ENCODE results near the gene PAXX.
"Not testable (repeated sequence)": the region's sequence is repeated elsewhere in the genome, so short reads cannot be mapped to it uniquely, and the experiment has no call there.

Gene PAXX

GRCh38 chr9:137031904-137032640 lies 39.9 kb downstream of the PAXX start, which contains the start of gene FUT7:
FUT7 (minus strand) TSS chr9:137032088; CDS start chr9:137031991, 97 bp downstream.
- H3K27me3 ChIP-seq (ENCODE audit: control insufficient read depth, insufficient read depth, low read length): peaks cover 24% of the 10 kb centered on the region
- no peak within 1 kb of the TSS for H3K27ac ChIP-seq (ENCODE audit: low read depth, low read length)
- H3K4me3 ChIP-seq (ENCODE audit: low read depth, low read length): no peak within 1 kb of the TSS
- H3K9me3 ChIP-seq (ENCODE audit: control insufficient read depth, insufficient read depth, low read depth, low read length): no peaks in the 10 kb centered on the region
- no peaks in the 10 kb centered on the region for H3K36me3 ChIP-seq (ENCODE audit: control insufficient read depth, insufficient read depth, low read length)
- H3K4me1 ChIP-seq (ENCODE audit: control insufficient read depth, insufficient read depth, low read length): peaks cover 5% of the 10 kb centered on the region; the same call in 1 of the 2 replicates
- H3K9ac ChIP-seq (ENCODE audit: low read length): no peak within 1 kb of the TSS

GRCh38 chr9:137032858-137033257 lies 40.6 kb downstream of the PAXX start:
- Histone ChIP-seq H3K27me3 (ENCODE audit: control insufficient read depth, insufficient read depth, low read length) (peaks cover 17% of the 10 kb centered on the region), H3K27ac (ENCODE audit: low read depth, low read length) (no peak overlapping the region), H3K4me3 (ENCODE audit: low read depth, low read length) (no peak overlapping the region), H3K9ac (ENCODE audit: low read length) (no peak overlapping the region), H3K9me3 (ENCODE audit: control insufficient read depth, insufficient read depth, low read depth, low read length) (no peaks in the 10 kb centered on the region), H3K4me1 (ENCODE audit: control insufficient read depth, insufficient read depth, low read length) (peaks cover 5% of the 10 kb centered on the region; the same call in 1 of the 2 replicates), H3K36me3 (ENCODE audit: control insufficient read depth, insufficient read depth, low read length) (no peaks in the 10 kb centered on the region; the same call in 1 of the 2 replicates)

DNA sequence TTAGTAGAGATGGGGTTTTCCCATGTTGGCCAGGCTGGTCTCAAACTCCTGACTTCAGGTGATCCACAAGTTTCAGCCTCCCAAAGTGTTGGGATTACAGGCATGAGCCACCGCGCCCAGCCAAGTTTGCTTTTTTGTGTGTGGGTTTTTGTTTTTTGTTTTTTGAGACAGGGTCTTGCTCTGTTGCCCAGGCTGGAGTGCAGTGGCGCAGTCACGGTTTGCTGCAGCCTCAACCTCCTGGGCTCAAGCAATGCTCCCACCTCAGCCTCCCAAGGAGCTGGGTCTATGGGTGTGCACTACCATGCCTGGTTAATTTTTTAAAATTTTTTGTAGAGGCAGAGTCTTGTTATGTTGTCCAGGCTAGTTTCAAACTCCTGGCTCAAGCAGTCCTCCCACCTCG lies 41.3 kb downstream of the PAXX start:
- not testable (repeated sequence) for H3K9me3 ChIP-seq (ENCODE audit: control insufficient read depth, insufficient read depth, low read depth, low read length); H3K9ac ChIP-seq (ENCODE audit: low read length); H3K36me3 ChIP-seq (ENCODE audit: control insufficient read depth, insufficient read depth, low read length); H3K27ac ChIP-seq (ENCODE audit: low read depth, low read length); H3K4me1 ChIP-seq (ENCODE audit: control insufficient read depth, insufficient read depth, low read length); H3K4me3 ChIP-seq (ENCODE audit: low read depth, low read length)
- peaks cover 15% of the 10 kb centered on the region for H3K27me3 ChIP-seq (ENCODE audit: control insufficient read depth, insufficient read depth, low read length)

DNA sequence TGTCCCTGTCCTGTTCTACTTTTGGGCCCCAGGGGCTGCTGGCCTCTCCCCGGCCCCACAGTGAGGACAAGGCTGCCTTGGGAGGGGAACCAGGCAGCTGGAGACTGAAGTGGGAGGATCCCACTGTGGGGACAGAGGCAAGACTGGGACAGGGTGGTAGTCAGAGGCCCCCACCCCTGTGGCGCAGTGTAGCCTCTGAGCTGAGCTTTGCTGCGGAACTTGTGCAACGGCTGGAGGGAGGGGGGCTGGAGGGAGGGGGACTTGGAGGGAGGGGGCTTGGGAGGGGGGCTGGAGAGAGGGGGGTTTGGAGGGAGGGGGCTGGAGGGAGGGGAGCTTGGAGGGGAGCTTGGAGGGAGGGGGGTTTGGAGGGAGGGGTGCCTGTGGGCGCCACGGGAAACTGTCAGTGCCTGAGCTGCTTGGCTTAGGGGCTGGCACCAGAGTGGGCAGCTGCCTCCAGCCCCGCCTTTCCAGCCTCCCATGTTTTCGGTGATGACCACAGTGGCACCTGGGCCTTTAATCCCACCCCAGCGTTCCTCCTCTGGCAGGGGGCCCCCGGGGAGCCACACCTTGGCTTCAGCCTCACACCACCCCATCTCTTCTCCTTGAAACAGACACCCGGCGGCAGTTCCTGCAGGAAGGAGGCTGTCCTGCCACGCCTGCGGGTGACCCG lies 42.0 kb downstream of the PAXX start:
- H3K9me3 ChIP-seq (ENCODE audit: control insufficient read depth, insufficient read depth, low read depth, low read length): no peaks in the 10 kb centered on the region
- H3K36me3 ChIP-seq (ENCODE audit: control insufficient read depth, insufficient read depth, low read length): peaks cover 6% of the 10 kb centered on the region; the same call in 1 of the 2 replicates
- H3K27me3 ChIP-seq (ENCODE audit: control insufficient read depth, insufficient read depth, low read length): peaks cover 8% of the 10 kb centered on the region
- H3K4me3 ChIP-seq (ENCODE audit: low read depth, low read length): no peak overlapping the region
- no peak overlapping the region for H3K9ac ChIP-seq (ENCODE audit: low read length)
- peaks cover under 1% of the 10 kb centered on the region; the same call in 1 of the 2 replicates for H3K4me1 ChIP-seq (ENCODE audit: control insufficient read depth, insufficient read depth, low read length)
- H3K27ac ChIP-seq (ENCODE audit: low read depth, low read length): no peak overlapping the region

- no peak overlapping the region for H3K9ac ChIP-seq (ENCODE audit: low read length)
- H3K4me3 ChIP-seq (ENCODE audit: low read depth, low read length): no peak overlapping the region
- H3K4me1 ChIP-seq (ENCODE audit: control insufficient read depth, insufficient read depth, low read length): no peaks in the 10 kb centered on the region
- H3K27me3 ChIP-seq (ENCODE audit: control insufficient read depth, insufficient read depth, low read length): peaks cover 7% of the 10 kb centered on the region; the same call in 1 of the 2 replicates
- H3K27ac ChIP-seq (ENCODE audit: low read depth, low read length): no peak overlapping the region
- no peaks in the 10 kb centered on the region for H3K9me3 ChIP-seq (ENCODE audit: control insufficient read depth, insufficient read depth, low read depth, low read length)
- H3K36me3 ChIP-seq (ENCODE audit: control insufficient read depth, insufficient read depth, low read length): peaks cover 13% of the 10 kb centered on the region
These were observed 42.7 kb downstream of the PAXX start for GRCh38 chr9:137034709-137035506.

GRCh38 chr9:137035507-137035834 lies 43.2 kb downstream of the PAXX start:
- H3K4me1 ChIP-seq (ENCODE audit: control insufficient read depth, insufficient read depth, low read length): no peaks in the 10 kb centered on the region
- peaks cover 7% of the 10 kb centered on the region; the same call in 1 of the 2 replicates for H3K27me3 ChIP-seq (ENCODE audit: control insufficient read depth, insufficient read depth, low read length)
- no peak overlapping the region for H3K4me3 ChIP-seq (ENCODE audit: low read depth, low read length)
- H3K27ac ChIP-seq (ENCODE audit: low read depth, low read length): no peak overlapping the region
- no peak overlapping the region for H3K9ac ChIP-seq (ENCODE audit: low read length)
- peaks cover 15% of the 10 kb centered on the region for H3K36me3 ChIP-seq (ENCODE audit: control insufficient read depth, insufficient read depth, low read length)
- H3K9me3 ChIP-seq (ENCODE audit: control insufficient read depth, insufficient read depth, low read depth, low read length): no peaks in the 10 kb centered on the region

DNA sequence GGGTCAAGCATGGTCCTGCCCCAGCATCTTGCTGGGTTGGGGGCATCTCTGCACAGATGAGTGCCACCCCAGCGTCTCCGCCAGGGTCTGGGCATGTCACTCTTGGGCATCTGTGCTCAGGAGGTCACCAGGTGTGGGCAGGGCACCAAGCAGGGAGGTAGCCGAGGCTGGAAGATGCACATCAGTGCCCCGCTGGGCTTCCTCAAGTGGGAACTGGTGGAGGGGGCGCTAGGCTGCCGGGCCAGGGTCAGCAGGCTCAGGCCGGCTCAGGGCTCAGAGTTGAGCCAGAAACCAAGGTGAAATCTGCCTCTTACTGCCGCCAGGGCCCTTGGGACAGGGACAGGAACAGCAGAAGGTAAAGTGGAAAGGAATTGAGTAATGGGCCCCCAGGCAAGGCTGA lies 43.7 kb downstream of the PAXX start:
- Histone ChIP-seq H3K9me3 (ENCODE audit: control insufficient read depth, insufficient read depth, low read depth, low read length) (no peaks in the 10 kb centered on the region), H3K27me3 (ENCODE audit: control insufficient read depth, insufficient read depth, low read length) (peaks cover 7% of the 10 kb centered on the region; the same call in 1 of the 2 replicates), H3K36me3 (ENCODE audit: control insufficient read depth, insufficient read depth, low read length) (peaks cover 15% of the 10 kb centered on the region), H3K9ac (ENCODE audit: low read length) (no peak overlapping the region), H3K4me3 (ENCODE audit: low read depth, low read length) (no peak overlapping the region), H3K27ac (ENCODE audit: low read depth, low read length) (no peak overlapping the region), H3K4me1 (ENCODE audit: control insufficient read depth, insufficient read depth, low read length) (no peaks in the 10 kb centered on the region)

- Histone ChIP-seq H3K4me1 (ENCODE audit: control insufficient read depth, insufficient read depth, low read length) (no peaks in the 10 kb centered on the region), H3K4me3 (ENCODE audit: low read depth, low read length) (no peak overlapping the region), H3K36me3 (ENCODE audit: control insufficient read depth, insufficient read depth, low read length) (peaks cover 15% of the 10 kb centered on the region), H3K27me3 (ENCODE audit: control insufficient read depth, insufficient read depth, low read length) (peaks cover 7% of the 10 kb centered on the region; the same call in 1 of the 2 replicates), H3K9me3 (ENCODE audit: control insufficient read depth, insufficient read depth, low read depth, low read length) (no peaks in the 10 kb centered on the region), H3K9ac (ENCODE audit: low read length) (no peak overlapping the region), H3K27ac (ENCODE audit: low read depth, low read length) (no peak overlapping the region)
These were observed 44.8 kb downstream of the PAXX start for GRCh38 chr9:137037035-137037434.

DNA sequence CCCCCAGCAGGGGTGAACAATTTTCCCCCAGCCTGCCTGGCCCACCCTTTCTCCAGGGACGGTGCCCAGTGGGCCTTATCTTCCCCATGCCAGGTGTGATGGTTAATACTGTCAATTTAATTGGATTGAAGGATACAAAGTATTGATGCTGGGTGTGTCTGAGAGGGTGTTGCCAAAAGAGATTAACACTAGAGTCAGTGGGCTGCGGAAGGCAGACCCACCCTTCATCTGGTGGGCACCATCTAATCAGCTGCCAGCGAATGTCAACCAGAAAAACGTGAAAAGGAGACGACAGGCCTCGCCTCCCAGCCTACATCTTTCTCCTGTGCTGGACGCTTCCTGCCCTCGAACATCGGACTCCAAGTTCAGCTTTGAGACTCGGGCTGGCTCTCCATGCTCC lies 45.3 kb downstream of the PAXX start:
- Histone ChIP-seq H3K27ac (ENCODE audit: low read depth, low read length) (no peak overlapping the region), H3K4me3 (ENCODE audit: low read depth, low read length) (no peak overlapping the region), H3K27me3 (ENCODE audit: control insufficient read depth, insufficient read depth, low read length) (peaks cover 7% of the 10 kb centered on the region; the same call in 1 of the 2 replicates), H3K4me1 (ENCODE audit: control insufficient read depth, insufficient read depth, low read length) (no peaks in the 10 kb centered on the region), H3K36me3 (ENCODE audit: control insufficient read depth, insufficient read depth, low read length) (peaks cover 15% of the 10 kb centered on the region), H3K9ac (ENCODE audit: low read length) (no peak overlapping the region), H3K9me3 (ENCODE audit: control insufficient read depth, insufficient read depth, low read depth, low read length) (no peaks in the 10 kb centered on the region)

GRCh38 chr9:137038916-137039315 lies 46.7 kb downstream of the PAXX start:
- no peaks in the 10 kb centered on the region for H3K4me1 ChIP-seq (ENCODE audit: control insufficient read depth, insufficient read depth, low read length)
- H3K27ac ChIP-seq (ENCODE audit: low read depth, low read length): no peak overlapping the region
- H3K27me3 ChIP-seq (ENCODE audit: control insufficient read depth, insufficient read depth, low read length): peaks cover 16% of the 10 kb centered on the region; the same call in 1 of the 2 replicates
- peaks cover 15% of the 10 kb centered on the region for H3K36me3 ChIP-seq (ENCODE audit: control insufficient read depth, insufficient read depth, low read length)
- H3K4me3 ChIP-seq (ENCODE audit: low read depth, low read length): no peak overlapping the region
- H3K9me3 ChIP-seq (ENCODE audit: control insufficient read depth, insufficient read depth, low read depth, low read length): no peaks in the 10 kb centered on the region
- no peak overlapping the region for H3K9ac ChIP-seq (ENCODE audit: low read length)

All from HUES6 (cell line).